Neuron (in vitro differentiated cells): Measurements from ENCODE around the gene SPNS2.

ENCODE experiments used
- H2AFZ ChIP-seq: one replicate; pipeline ENCODE4 v1.6.1; 2013; ENCODE audit warnings: low read depth, mild to moderate bottlenecking, inconsistent platforms, low read length, moderate library complexity
- H3K27me3 ChIP-seq: one replicate; pipeline ENCODE4 v1.6.1; 2013; ENCODE audit warnings: low read length; ENCODE audit not compliant: insufficient read depth
- H3K36me3 ChIP-seq: one replicate; pipeline ENCODE4 v1.6.1; 2013; ENCODE audit warnings: low read length; ENCODE audit not compliant: insufficient read depth
- H3K4me1 ChIP-seq: one replicate; pipeline ENCODE4 v1.6.1; 2013; ENCODE audit warnings: low read length; ENCODE audit not compliant: insufficient read depth
- H3K4me3 ChIP-seq: 2 replicates; pipeline ENCODE4 v1.5.1; 2013; ENCODE audit warnings: mild to moderate bottlenecking, low read length, moderate library complexity
- H3K9me3 ChIP-seq: one replicate; pipeline ENCODE4 v1.6.1; 2013; ENCODE audit warnings: low read length

The SPNS2 gene

GRCh38 chr17:4560837-4561256 is 62.2 kb downstream of the SPNS2 start:
- H3K4me1 ChIP-seq, result peaks cover 19% of the 10 kb centered on the region
- H3K9me3 ChIP-seq, result no peaks in the 10 kb centered on the region
- H3K4me3 ChIP-seq, result no peak overlapping the region
- no peaks in the 10 kb centered on the region for H3K36me3 ChIP-seq
- H3K27me3 ChIP-seq, result peaks cover 8% of the 10 kb centered on the region
- H2AFZ ChIP-seq, result no peak overlapping the region

GRCh38 chr17:4562015-4562969 is 63.6 kb downstream of the SPNS2 start:
- no peak overlapping the region for H3K4me3 ChIP-seq
- H3K36me3 ChIP-seq, result no peaks in the 10 kb centered on the region
- no peaks in the 10 kb centered on the region for H3K9me3 ChIP-seq
- no peak overlapping the region for H2AFZ ChIP-seq
- H3K27me3 ChIP-seq, result peaks cover 8% of the 10 kb centered on the region
- H3K4me1 ChIP-seq, result peaks cover 12% of the 10 kb centered on the region

GRCh38 chr17:4565209-4566141 is 66.8 kb downstream of the SPNS2 start:
- Histone ChIP-seq H3K36me3 (no peaks in the 10 kb centered on the region), H3K4me3 (no peak overlapping the region), H2AFZ (no peak overlapping the region), H3K4me1 (peaks cover 2% of the 10 kb centered on the region), H3K27me3 (peaks cover 8% of the 10 kb centered on the region), H3K9me3 (no peaks in the 10 kb centered on the region)

GRCh38 chr17:4566785-4567184 is 68.1 kb downstream of the SPNS2 start:
- no peak overlapping the region for H2AFZ ChIP-seq
- peaks cover 2% of the 10 kb centered on the region for H3K4me1 ChIP-seq
- peaks cover 8% of the 10 kb centered on the region for H3K27me3 ChIP-seq
- no peaks in the 10 kb centered on the region for H3K36me3 ChIP-seq
- no peaks in the 10 kb centered on the region for H3K9me3 ChIP-seq
- no peak overlapping the region for H3K4me3 ChIP-seq

- no peaks in the 10 kb centered on the region for H3K27me3 ChIP-seq
- no peak overlapping the region for H2AFZ ChIP-seq
- no peaks in the 10 kb centered on the region for H3K9me3 ChIP-seq
- peaks cover 2% of the 10 kb centered on the region for H3K4me1 ChIP-seq
- no peaks in the 10 kb centered on the region for H3K36me3 ChIP-seq
- no peak overlapping the region for H3K4me3 ChIP-seq
Measured at GRCh38 chr17:4569591-4569990, 70.9 kb downstream of the SPNS2 start.

- H2AFZ ChIP-seq, result no peak overlapping the region
- H3K36me3 ChIP-seq, result no peaks in the 10 kb centered on the region
- H3K4me3 ChIP-seq, result no peak overlapping the region
- H3K9me3 ChIP-seq, result no peaks in the 10 kb centered on the region
- H3K27me3 ChIP-seq, result no peaks in the 10 kb centered on the region
- peaks cover 12% of the 10 kb centered on the region for H3K4me1 ChIP-seq
Measured at GRCh38 chr17:4572131-4572530, 73.5 kb downstream of the SPNS2 start.

- Histone ChIP-seq H3K9me3 (no peaks in the 10 kb centered on the region), H2AFZ (no peak overlapping the region), H3K36me3 (no peaks in the 10 kb centered on the region), H3K4me3 (no peak overlapping the region), H3K4me1 (peaks cover 17% of the 10 kb centered on the region), H3K27me3 (no peaks in the 10 kb centered on the region)
Measured at GRCh38 chr17:4573115-4573514, 74.4 kb downstream of the SPNS2 start.

- Histone ChIP-seq H3K36me3 (no peaks in the 10 kb centered on the region), H2AFZ (no peak overlapping the region), H3K4me3 (no peak overlapping the region), H3K4me1 (peaks cover 17% of the 10 kb centered on the region), H3K9me3 (no peaks in the 10 kb centered on the region), H3K27me3 (no peaks in the 10 kb centered on the region)
Measured at GRCh38 chr17:4573669-4574068, 75.0 kb downstream of the SPNS2 start.

GRCh38 chr17:4574448-4575045 is 75.9 kb downstream of the SPNS2 start:
- Histone ChIP-seq H3K9me3 (no peaks in the 10 kb centered on the region), H3K36me3 (no peaks in the 10 kb centered on the region), H3K27me3 (no peaks in the 10 kb centered on the region), H3K4me1 (peaks cover 17% of the 10 kb centered on the region), H3K4me3 (no peak overlapping the region), H2AFZ (no peak overlapping the region)

GRCh38 chr17:4576161-4576558 is 77.5 kb downstream of the SPNS2 start:
- Histone ChIP-seq H3K27me3 (peaks cover 3% of the 10 kb centered on the region), H3K36me3 (no peaks in the 10 kb centered on the region), H3K4me1 (peaks cover 17% of the 10 kb centered on the region), H2AFZ (peak overlapping the region; percentile 48), H3K4me3 (no peak overlapping the region), H3K9me3 (no peaks in the 10 kb centered on the region)

GRCh38 chr17:4576729-4577322 is 78.1 kb downstream of the SPNS2 start:
- Histone ChIP-seq H2AFZ (peak overlapping the region; percentile 48), H3K27me3 (peaks cover 9% of the 10 kb centered on the region), H3K4me3 (no peak overlapping the region), H3K36me3 (no peaks in the 10 kb centered on the region), H3K9me3 (no peaks in the 10 kb centered on the region), H3K4me1 (peaks cover 17% of the 10 kb centered on the region)

- Histone ChIP-seq H3K4me1 (peaks cover 17% of the 10 kb centered on the region), H2AFZ (peak overlapping the region; percentile 48), H3K9me3 (no peaks in the 10 kb centered on the region), H3K27me3 (peaks cover 15% of the 10 kb centered on the region), H3K4me3 (no peak overlapping the region), H3K36me3 (no peaks in the 10 kb centered on the region)
Measured at GRCh38 chr17:4577386-4577993, 78.8 kb downstream of the SPNS2 start.
